ENCODE data around the gene POLR2E. TPM values are rescaled to one million over a fixed set of nuclear protein-coding genes. Genes with fewer than 3 reads are reported as not detected.

POLR2E gene
- total and polyA plus RNA-seq, 9 of the 15 experiments (the other 6 are each of a cell fraction or from before 2014, with no cell fraction given) = 3.4 to 413 (median 244) TPM

GRCh38 chr19:1122972-1123363, 27.8 kb upstream of the POLR2E start (continued):
- TF ChIP-seq ETV6 (IDR thresholded peaks at IDR 0.05; ENCODE audit: borderline replicate concordance in 1 of 2, low read depth in 2 of 2, low read length in 1 of 2) (no peak), ETV6 (CRISPR knock-in tag; IDR thresholded peaks at IDR 0.05; ENCODE audit: borderline replicate concordance) (no peak), ZBTB7A (IDR thresholded peaks at IDR 0.05; ENCODE audit: borderline replicate concordance, control insufficient read depth, low read depth, low read length) (peak; percentile 8; the same call in 1 of the 2 replicates), ZC3H8 (IDR thresholded peaks at IDR 0.05) (peak; percentile 94; the same call in 1 of the 2 replicates), POLR2H (tag; IDR thresholded peaks at IDR 0.05; ENCODE audit: low read depth) (no peak), ZNF76 (CRISPR knock-in tag; IDR thresholded peaks at IDR 0.05; ENCODE audit: borderline replicate concordance) (no peak), MIER1 (IDR thresholded peaks at IDR 0.05; ENCODE audit: low read depth) (no peak), TFAP4 (CRISPR knock-in tag; IDR thresholded peaks at IDR 0.05; ENCODE audit: borderline replicate concordance) (peak; percentile 58; the same call in 1 of the 2 replicates), CC2D1A (IDR thresholded peaks at IDR 0.05) (no peak), NRF1 (conservative IDR thresholded peaks at IDR 0.05 in 1 of 2, IDR thresholded peaks at IDR 0.05 in 1 of 2) (peak; percentile 60 to 67; a peak in 3 of 4 replicates), ZFP36 (IDR thresholded peaks at IDR 0.05; ENCODE audit: low read depth, low read length, partially characterized antibody) (no peak), PPARD (CRISPR knock-in tag; IDR thresholded peaks at IDR 0.05) (no peak), UBTF (IDR thresholded peaks at IDR 0.05; ENCODE audit: borderline replicate concordance in 1 of 2, low read depth in 2 of 2, low read length in 2 of 2) (peak in 1 of 2 experiments; percentile 96; a peak in 1 of 4 replicates), TBL1XR1 (IDR thresholded peaks at IDR 0.05; ENCODE audit: low read length in 2 of 2) (peak in 1 of 2 experiments; percentile 81; a peak in 1 of 4 replicates), SMAD1 (IDR thresholded peaks at IDR 0.05; ENCODE audit: low read depth, low read length, partially characterized antibody) (no peak), E2F8 (IDR thresholded peaks at IDR 0.05; ENCODE audit: low read depth, partially characterized antibody) (peak; percentile 78), BCOR (IDR thresholded peaks at IDR 0.05) (no peak), CREM (IDR thresholded peaks at IDR 0.05; ENCODE audit: low read depth) (peak; percentile 32; the same call in 1 of the 2 replicates), ZBTB33 (CRISPR knock-in tag; IDR thresholded peaks at IDR 0.05) (no peak), SP1 (CRISPR knock-in tag; IDR thresholded peaks at IDR 0.05) (peak; percentile 100), CCNT2 (IDR thresholded peaks at IDR 0.05; ENCODE audit: borderline replicate concordance, extremely low read depth, insufficient read length, low read depth, low read length) (peak; percentile 100)

Data from K562 (cell line).